PC-9 (cell line): ENCODE results near the gene CD99. TPM values are rescaled to one million over a fixed set of nuclear protein-coding genes. Genes with fewer than 3 reads are reported as not detected.

Experiments
- BruUV-seq: library from RNA; stranded (reverse); fragments of 400-500 nt; replicated peaks from 2 replicates; lab custom pipeline; 2021; lab: Mats Ljungman, UMichigan
- CTCF ChIA-PET: fragments of 300-600 bp; sonication (Branson Sonifier 250); formaldehyde crosslinking; loops from one replicate; lab custom pipeline; 2022; ENCODE audit warnings: antibody characterized with exemption; lab: Charles Lee
- POLR2A ChIA-PET: fragments of 300-600 bp; sonication (Branson Sonifier 250); formaldehyde crosslinking; loops from one replicate; lab custom pipeline; 2022; ENCODE audit warnings: antibody characterized with exemption; ENCODE audit not compliant: unreplicated experiment; lab: Charles Lee
- DNase-seq, 2 experiments: peaks; one replicate each; pipeline versions ENCODE4 v3.0.0 to v3.0.0-alpha.2; 2015 to 2022; ENCODE audit warnings: mixed read lengths in 1 of 2
- H2AFZ ChIP-seq: fragments of 200-600 bp; sonication (generic); 2 replicates; pipeline ENCODE4 v1.8.1; 2017; ENCODE audit warnings: antibody characterized with exemption
- H3F3A ChIP-seq: fragments of 200-600 bp; sonication (generic); 2 replicates; pipeline ENCODE4 v1.8.1; 2017; ENCODE audit warnings: antibody characterized with exemption, mild to moderate bottlenecking, low read depth; ENCODE audit not compliant: insufficient read depth
- H3K27ac ChIP-seq: fragments of 200-600 bp; sonication (generic); 2 replicates; pipeline ENCODE4 v1.6.1; 2016; ENCODE audit warnings: mixed run types
- H3K27me3 ChIP-seq: fragments of 200-600 bp; sonication (generic); 2 replicates; pipeline ENCODE4 v1.6.1; 2016; ENCODE audit warnings: low read depth, mixed run types; ENCODE audit not compliant: insufficient read depth
- H3K36me3 ChIP-seq: fragments of 200-600 bp; sonication (generic); 2 replicates; pipeline ENCODE4 v1.6.1; 2016; ENCODE audit warnings: low read depth, mixed run types
- H3K4me1 ChIP-seq: fragments of 200-600 bp; sonication (generic); replicated peaks from 2 replicates; pipeline ENCODE4 v1.6.1; 2016; ENCODE audit warnings: mixed run types; ENCODE audit not compliant: insufficient read depth
- H3K4me2 ChIP-seq: fragments of 200-600 bp; sonication (generic); 2 replicates; pipeline ENCODE4 v1.6.1; 2017; ENCODE audit warnings: mixed run types
- H3K4me3 ChIP-seq: fragments of 200-600 bp; sonication (generic); 2 replicates; pipeline ENCODE4 v1.6.1; 2016; ENCODE audit warnings: mixed run types
- H3K79me2 ChIP-seq: fragments of 200-600 bp; sonication (generic); 2 replicates; pipeline ENCODE4 v1.6.1; 2017; ENCODE audit warnings: low read depth, mixed run types
- H3K9me2 ChIP-seq: fragments of 200-600 bp; sonication (generic); 2 replicates; pipeline ENCODE4 v1.8.1; 2017; ENCODE audit warnings: mild to moderate bottlenecking; ENCODE audit not compliant: insufficient read depth
- H3K9me3 ChIP-seq: fragments of 200-600 bp; sonication (generic); 2 replicates; pipeline ENCODE4 v1.8.1; 2016; ENCODE audit warnings: low read depth; ENCODE audit not compliant: insufficient read depth
- H4K20me1 ChIP-seq: fragments of 200-600 bp; sonication (generic); 2 replicates; pipeline ENCODE4 v1.8.1; 2017; ENCODE audit not compliant: insufficient read depth
- EZH2 ChIP-seq: fragments of 200-600 bp; sonication (generic); IDR thresholded peaks from 2 replicates; pipeline ENCODE4 v1.8.0; 2017; ENCODE audit warnings: antibody characterized with exemption, low read depth
- intact Hi-C: fragments of 100-400 bp; cut with micrococcal nuclease; formaldehyde crosslinking; loops from one replicate; pipeline ENCODE4 v1.10.0; 2022; ENCODE audit not compliant: unreplicated experiment
- total RNA-seq: library from RNA; stranded (reverse); gene quantifications from 2 replicates; pipeline ENCODE4 v1.2.3, GENCODE V29; 2021
- TF ChIP-seq, protein P1 (sequence below): fragments of 200-600 bp; sonication (generic); conservative IDR thresholded peaks from 2 replicates; pipeline ENCODE4 v1.6.1; 2017; ENCODE audit warnings: mixed run types, antibody characterized with exemption, mild to moderate bottlenecking, moderate library complexity

Gene CD99
- total RNA-seq, 1 experiment from 2014 or later: 159 TPM

DNA sequence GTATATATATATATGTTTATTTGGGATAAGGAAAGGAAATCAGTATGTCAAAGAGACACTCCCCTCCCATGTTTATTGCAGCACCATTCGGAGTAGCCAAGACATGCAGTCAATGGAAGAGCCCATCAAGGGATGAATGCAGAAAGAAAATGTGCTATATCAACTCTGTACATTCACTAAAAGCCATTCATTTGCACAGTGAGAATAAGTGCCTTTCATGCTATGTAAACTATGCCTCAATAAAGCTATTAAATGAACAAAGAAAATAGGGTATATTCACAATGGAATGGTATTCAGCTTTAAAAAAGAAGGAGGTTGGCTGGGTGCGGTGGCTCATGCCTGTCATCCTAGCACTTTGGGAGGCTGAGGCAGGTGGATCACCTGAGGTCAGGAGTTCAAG is 20.3 kb downstream of the CD99 start:
- Histone ChIP-seq H3K4me3 (no peak overlapping the region), H3K4me1 (peaks cover 44% of the 10 kb centered on the region), H3K79me2 (peaks cover 45% of the 10 kb centered on the region), H3K36me3 (no peaks in the 10 kb centered on the region), H3K9me3 (no peaks in the 10 kb centered on the region), H3K27me3 (no peaks in the 10 kb centered on the region), H3K27ac (no peak overlapping the region), H3F3A (peaks cover 58% of the 10 kb centered on the region), H2AFZ (no peak overlapping the region), H4K20me1 (no peaks in the 10 kb centered on the region), H3K9me2 (no peaks in the 10 kb centered on the region), H3K4me2 (no peak overlapping the region)
- ChIA-PET CTCF (no interaction called here), POLR2A (no interaction called here)
- no peak for DNase-seq
- no TSS peak for BruUV-seq
- TF ChIP-seq EZH2: no peak
- TF ChIP-seq, protein P1, sequence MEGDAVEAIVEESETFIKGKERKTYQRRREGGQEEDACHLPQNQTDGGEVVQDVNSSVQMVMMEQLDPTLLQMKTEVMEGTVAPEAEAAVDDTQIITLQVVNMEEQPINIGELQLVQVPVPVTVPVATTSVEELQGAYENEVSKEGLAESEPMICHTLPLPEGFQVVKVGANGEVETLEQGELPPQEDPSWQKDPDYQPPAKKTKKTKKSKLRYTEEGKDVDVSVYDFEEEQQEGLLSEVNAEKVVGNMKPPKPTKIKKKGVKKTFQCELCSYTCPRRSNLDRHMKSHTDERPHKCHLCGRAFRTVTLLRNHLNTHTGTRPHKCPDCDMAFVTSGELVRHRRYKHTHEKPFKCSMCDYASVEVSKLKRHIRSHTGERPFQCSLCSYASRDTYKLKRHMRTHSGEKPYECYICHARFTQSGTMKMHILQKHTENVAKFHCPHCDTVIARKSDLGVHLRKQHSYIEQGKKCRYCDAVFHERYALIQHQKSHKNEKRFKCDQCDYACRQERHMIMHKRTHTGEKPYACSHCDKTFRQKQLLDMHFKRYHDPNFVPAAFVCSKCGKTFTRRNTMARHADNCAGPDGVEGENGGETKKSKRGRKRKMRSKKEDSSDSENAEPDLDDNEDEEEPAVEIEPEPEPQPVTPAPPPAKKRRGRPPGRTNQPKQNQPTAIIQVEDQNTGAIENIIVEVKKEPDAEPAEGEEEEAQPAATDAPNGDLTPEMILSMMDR: no peak
- intact Hi-C loops: no loop called here

DNA sequence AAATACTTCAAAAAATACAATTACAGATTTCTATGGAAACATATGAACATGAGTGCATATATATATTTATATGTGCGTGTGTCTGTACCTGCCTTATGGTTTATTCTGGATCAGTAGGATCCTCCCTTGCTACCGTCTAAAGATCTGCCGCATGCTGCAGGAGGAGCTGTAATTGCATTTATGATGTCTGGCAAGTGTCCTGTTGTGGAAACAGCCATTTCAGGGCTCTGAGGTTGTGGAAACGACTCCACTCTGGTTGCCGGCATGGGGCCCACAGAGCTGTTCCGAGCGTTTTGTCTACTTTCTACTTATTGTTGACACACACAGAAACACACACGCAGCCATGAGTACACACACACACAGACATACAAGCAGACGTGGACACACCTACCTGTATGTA is 21.3 kb downstream of the CD99 start:
- Histone ChIP-seq H3K4me3 (no peak overlapping the region), H3K27ac (no peak overlapping the region), H3F3A (peaks cover 52% of the 10 kb centered on the region), H3K36me3 (peaks cover under 1% of the 10 kb centered on the region; the same call in 1 of the 2 replicates), H3K4me2 (no peak overlapping the region), H3K9me2 (no peaks in the 10 kb centered on the region), H3K4me1 (peaks cover 36% of the 10 kb centered on the region), H3K79me2 (peaks cover 43% of the 10 kb centered on the region), H4K20me1 (no peaks in the 10 kb centered on the region), H3K27me3 (no peaks in the 10 kb centered on the region), H3K9me3 (no peaks in the 10 kb centered on the region), H2AFZ (no peak overlapping the region)
- TF ChIP-seq, protein P1: no peak
- no peak for TF ChIP-seq EZH2
- BruUV-seq: no TSS peak
- ChIA-PET POLR2A (no interaction called here), CTCF (no interaction called here)
- intact Hi-C loops: no loop called here
- no peak for DNase-seq

DNA sequence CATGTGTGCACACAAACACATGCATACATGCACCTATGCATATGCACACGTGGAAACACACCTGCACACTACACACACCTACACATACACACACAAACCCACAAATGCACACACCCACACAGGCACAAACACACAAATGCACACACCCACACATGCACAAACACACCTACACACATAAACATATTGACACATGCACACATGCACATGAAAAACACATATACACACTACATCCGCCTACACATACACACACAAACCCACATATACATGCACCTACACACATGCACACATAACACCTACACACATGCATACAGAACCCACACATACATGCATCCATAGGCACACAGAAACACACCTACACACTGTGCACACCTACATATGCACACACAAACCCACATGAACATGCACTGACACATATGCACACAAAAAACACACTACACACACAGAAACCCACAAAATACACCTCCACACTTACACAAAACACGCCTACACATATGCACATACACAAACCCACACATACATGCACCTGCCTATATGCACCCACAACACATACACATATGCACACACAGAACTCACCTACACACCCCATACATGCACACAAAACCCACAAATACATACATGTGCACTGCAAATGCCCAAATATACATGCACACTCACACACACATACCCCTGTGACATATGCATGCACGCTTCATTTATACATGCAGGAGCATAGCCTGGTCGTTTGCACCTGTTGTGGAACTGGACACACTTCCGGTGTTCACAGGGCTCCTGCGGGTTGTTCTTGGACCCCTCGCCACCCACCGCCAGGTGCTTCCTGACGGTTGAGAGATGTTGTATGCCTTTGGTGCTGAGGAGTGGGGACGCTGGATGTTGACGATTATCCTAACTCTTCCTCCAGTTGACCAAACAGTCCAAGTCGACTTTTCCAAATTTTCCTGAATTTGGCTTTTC is 22.1 kb downstream of the CD99 start:
- no peak overlapping the region for H3K4me2 ChIP-seq
- H3K9me3 ChIP-seq: no peaks in the 10 kb centered on the region
- peaks cover 45% of the 10 kb centered on the region for H3F3A ChIP-seq
- ChIA-PET CTCF (no interaction called here), POLR2A (no interaction called here)
- H2AFZ ChIP-seq: no peak overlapping the region
- H3K27me3 ChIP-seq: no peaks in the 10 kb centered on the region
- H4K20me1 ChIP-seq: no peaks in the 10 kb centered on the region
- TF ChIP-seq, protein P1: no peak
- TF ChIP-seq EZH2: no peak
- no peaks in the 10 kb centered on the region for H3K9me2 ChIP-seq
- H3K79me2 ChIP-seq: peaks cover 38% of the 10 kb centered on the region
- no TSS peak for BruUV-seq
- H3K4me3 ChIP-seq: no peak overlapping the region
- no peak overlapping the region for H3K27ac ChIP-seq
- intact Hi-C loops: no loop called here
- DNase-seq: no peak
- peaks cover 29% of the 10 kb centered on the region for H3K4me1 ChIP-seq
- peaks cover 3% of the 10 kb centered on the region; the same call in 1 of the 2 replicates for H3K36me3 ChIP-seq
